Activated gamma-delta T cell treated with anti-CD3 and anti-CD28 coated beads, Interleukin-2, amount 50 U/mL, for 16 hours (primary cell): ENCODE data around the gene PARP16.
"Not testable (repeated sequence)": the region's sequence is repeated elsewhere in the genome, so short reads cannot be mapped to it uniquely, and the experiment has no call there.

Experiments
- DNase-seq: peaks from one replicate; pipeline ENCODE4 v3.0.0-alpha.2; 2020; ENCODE audit warnings: low read depth

PARP16 gene

DNA sequence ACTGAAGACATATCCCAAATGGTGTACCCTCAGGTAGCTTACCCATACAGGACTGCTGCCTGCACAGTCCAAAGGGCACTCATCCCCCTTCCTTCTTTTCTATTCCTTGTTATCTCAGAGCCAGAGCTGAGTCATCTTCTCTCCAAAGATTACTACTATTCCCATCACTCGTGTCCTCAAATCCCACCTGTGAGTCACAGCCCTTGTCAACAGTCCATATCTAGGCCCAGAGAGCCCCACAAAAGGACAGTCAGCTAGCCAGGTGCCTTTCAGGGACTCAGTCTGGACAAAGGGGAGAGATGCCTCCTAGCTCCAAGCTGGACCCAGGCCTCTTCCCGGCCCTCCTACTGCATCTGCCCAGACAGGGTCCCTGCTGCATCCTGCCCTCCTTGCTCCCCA, 11.0 kb downstream of the PARP16 start:
- DNase-seq: no peak

DNA sequence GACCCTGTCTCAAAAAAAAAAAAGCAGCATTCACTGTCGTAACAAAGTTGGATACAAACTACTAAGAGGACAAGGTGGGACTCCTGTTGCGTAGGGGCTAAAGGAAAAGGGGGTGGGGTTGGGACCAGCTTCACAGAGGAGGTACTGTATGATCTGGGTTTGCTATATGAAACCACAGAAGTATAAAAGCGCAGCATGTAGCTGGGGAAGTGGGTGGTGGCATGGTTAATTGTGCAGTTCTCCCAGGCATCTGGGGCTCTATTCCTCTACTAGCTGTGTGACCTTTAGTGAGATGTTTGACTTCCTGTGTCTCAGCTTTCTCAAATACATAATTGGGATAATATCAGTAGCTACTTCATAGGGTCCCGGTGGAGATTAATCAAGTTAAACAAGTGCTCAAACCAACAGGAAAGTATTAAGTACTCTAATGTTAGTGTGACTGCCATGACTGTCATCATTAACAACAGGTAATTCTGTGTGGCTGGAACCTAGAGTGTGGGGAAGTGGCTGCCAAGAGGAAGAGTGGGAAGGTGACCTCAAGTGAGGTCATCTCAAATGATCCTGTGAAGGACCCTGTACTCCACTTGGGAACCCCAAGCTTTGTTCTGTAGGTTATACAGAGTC, 11.5 kb downstream of the PARP16 start:
- DNase-seq: no peak

DNA sequence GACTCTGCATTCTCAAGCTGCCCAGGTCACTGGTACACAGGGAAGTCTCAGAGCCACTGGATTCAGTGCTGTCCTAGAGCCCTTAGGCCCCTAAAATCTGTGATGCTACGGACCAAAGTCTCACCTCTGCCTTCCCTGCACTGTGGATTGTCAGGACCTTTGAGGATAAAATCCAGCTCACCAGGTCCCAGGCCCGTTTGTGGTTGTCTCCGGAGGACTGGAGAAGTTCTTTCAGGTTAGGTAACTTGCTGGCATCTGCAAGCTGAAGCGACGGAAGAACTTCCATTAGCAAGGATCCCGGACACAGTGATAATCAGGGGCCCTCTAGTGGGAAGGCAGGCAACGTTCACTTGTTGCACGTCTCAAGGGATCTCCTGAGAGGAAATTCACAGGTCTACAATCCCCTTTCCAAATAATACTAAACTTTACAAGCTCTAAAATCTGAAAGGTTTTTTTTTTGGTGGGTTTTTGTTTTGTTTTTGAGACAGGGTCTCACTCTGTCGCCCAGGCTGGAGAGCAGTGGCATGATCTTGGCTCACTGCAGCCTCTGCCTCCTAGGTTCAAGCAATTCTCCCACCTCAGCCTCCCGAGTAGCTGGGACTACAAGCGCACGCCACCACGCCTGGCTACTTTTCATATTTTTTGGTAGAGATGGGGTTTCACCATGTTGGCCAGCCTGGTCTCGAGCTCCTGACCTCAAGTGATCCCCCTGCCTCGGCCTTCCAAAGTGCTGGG, 15.7 kb downstream of the PARP16 start:
- DNase-seq: not testable (repeated sequence)

DNA sequence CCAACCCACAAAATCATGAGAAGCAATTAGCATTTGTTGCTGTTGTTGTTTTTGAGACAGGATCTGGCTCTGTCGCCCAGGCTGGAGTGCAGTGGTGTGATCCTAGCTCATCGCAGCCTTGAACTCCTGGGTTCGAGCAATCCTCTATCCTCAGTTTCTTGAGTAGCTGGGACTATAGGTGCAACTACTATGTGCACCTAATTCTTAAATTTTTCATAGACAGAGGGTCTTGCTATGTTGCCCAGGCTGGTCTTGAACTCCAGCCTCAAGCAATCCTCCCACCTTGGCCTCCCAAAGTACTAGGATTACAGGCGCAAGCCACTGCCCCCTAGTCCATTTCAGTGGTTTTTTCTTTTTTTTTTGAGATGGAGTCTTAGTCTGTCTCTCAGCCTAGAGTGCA, 18.3 kb downstream of the PARP16 start:
- DNase-seq: no peak

DNA sequence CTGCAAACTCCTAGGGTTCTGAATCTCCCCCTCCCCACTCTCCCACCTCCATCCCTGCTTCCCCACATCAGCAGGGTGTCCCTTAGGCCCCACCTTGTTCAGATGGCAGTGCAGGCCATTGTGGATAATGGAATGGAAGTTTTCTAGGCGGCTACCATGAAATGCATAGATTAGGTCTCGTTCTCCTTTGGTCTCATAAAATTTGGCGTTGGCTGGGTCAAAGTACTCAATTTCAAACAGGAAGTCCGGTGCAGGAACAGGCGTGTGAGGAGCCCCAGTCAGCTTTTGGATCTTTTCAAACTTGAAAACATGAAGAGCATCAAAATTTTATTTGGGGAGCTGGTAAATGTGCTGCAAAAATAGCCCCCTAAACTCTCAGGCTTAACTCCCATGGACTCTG, 20.2 kb downstream of the PARP16 start:
- DNase-seq: no peak

DNA sequence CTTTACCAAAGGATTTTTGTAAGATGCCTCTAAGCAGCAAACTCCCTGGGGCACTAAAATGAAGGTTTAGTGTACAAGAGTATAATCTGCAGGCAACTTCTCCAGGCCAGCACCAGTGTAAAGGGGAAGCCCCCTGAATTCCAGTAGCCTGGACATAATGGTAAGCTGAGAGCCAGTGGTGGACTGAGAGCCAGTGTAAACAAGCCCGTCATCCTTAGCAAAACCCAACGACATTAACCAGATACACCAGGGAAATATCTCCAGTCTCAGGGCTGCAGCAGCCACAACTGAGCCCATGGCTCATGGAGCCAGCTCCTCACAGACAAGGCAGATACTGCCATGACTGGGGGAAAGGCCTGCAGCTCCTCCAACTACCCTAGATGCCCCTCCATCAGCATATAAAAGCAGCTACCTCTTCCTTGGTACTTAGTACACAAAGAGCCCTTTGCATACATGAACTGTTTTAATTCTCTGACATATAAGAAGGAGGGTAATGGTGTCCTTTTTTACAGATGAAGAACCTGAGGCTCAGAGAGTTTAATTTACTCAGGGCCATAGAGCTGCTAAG, 21.7 kb downstream of the PARP16 start:
- no peak for DNase-seq

DNA sequence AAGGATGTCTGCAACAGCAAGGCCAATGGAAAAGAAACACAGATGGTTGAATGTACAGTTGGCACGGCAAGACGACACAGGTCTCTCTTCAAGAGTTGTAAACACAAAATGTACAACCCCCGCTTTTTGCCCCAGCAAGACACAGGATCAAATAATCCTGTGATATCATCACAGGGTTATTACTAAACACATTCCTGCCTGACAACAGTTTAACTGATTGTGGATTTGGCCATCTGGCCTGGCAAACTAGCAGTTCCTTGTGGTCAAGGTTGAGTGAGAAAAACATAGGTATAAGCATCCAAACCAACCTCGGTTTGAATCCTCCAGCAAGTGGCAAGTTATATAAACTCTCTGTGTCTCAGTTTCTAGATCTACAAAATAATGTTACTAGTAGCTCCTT, 23.4 kb downstream of the PARP16 start:
- DNase-seq: no peak

DNA sequence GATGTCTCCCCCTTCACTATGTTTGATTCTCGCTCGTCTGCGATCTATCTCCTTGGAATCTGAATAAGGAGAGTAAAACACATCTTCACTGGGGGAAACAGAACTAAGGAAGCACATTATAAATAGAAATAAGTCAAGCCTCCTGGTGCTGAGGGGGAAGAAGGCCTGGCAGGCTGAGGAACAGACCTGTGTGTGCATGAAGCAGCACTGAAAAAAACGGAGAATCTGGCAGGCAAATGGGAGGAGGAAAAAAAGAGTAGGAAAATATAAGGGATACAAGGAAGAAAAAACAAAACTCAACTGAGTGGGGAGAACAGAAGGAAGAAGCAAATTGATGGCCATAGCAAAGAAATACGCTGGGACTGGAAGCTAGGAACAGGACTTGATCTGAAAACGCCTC, 25.7 kb downstream of the PARP16 start:
- no peak for DNase-seq

DNA sequence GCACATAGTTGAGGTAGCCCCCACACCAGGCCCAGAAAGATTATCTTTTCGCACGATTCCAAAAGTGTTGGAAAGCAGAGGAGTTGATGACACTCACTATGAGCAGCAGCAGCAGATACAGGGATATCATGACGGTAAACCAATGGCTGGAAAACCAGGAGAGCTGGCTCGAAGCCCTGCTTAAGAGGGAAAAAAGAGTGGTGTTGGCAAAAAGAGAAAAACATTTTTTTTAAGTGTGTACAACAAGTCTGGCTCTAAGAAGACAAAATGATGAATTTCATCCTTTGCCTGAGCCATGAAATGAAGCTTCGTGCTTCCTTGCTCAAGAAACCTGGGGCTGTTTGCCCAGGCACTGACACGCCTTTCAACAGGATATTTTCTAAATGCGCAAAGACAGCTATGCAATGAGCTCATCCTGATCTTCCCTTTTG, 27.3 kb downstream of the PARP16 start:
- DNase-seq: no peak

DNA sequence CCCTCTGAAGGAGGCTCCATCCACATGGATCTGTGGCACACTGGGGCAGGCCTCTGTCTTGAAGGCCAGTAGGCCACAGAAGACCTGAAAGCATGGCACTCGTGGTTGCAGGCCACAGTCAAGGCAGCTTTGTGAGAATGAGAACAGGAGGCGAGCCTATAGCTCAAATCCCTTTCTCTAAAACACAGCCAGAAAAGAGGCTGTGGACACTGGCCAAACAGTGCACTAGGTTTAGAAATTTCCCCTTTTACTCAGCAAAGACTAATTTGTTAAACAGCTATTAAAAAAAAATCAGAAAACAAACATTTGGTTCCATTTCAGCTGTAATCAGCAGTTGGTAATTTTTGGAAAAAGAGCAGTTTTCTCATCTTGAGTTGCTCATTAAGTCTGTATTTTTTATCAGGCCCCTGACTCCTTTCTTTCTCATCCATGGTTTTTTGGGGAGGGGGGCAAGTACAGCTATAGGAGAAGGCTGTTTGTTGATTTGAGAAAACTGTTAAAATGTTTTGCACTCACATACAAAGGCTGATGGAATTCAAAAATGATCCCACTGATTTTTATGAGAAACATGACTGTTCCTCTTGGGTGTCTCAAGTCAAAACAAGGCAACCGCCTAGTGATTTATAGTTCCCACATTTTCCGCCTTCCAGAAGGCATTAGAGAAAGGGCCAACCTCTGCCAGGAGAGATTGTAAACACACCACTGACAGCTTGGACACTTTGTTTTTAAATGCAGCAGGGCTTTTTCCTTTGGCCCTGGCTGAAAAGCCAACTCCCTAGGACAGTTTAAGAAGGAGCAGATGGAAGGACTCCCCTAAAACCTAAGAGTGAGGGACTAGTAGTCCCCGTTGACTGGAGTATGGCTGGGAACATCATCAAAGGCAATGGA, 28.1 kb downstream of the PARP16 start:
- no peak for DNase-seq

DNA sequence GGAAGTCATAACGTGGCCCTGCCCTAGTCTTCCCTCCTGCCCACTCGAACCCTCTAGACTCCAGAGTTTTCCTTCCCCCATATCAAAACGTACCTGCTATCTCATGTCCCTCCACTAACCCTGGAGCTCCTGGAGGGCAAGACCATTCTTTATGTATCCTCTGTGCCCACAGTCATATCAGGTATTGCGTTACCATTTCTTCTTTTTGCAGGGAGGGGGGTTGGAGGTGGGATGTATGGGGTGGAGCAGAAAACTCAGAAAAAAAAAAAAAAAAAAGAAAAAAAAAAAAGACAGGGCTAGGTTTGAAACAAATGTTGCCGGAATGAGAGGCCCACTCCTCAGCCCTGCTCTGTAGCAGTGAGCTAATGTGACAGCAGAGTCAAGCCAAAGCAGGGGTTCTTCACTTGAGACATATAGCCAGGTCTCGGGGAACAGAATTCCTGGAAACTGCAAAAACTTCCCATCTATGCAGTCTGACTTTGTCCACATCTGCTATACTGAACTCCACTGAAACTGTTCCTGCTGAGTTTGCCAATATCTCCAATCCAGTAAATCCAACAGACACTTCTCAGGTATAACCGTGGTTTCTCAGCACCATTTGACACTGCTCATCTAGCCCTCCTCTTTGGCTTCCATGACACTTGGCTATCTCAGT, 31.1 kb downstream of the PARP16 start:
- DNase-seq: no peak

DNA sequence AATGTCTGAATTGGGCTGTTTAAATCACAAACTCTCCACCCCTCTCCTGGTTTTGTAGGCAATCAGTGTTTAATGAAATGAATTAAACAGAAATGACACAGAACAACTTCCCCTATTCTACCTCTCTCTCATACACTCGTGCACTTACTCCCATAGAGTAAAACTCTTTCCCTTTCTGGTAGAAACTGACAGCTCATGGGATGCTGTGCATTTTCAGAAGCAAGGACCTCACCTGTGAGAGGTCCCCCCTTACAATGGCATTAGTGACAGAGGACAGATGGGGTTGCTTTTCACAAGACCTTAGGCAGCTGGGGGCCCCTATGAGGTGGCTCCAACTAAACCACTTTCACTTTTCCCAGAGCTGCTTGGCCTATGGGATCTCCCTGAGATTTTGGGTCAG, 31.9 kb downstream of the PARP16 start:
- no peak for DNase-seq

DNA sequence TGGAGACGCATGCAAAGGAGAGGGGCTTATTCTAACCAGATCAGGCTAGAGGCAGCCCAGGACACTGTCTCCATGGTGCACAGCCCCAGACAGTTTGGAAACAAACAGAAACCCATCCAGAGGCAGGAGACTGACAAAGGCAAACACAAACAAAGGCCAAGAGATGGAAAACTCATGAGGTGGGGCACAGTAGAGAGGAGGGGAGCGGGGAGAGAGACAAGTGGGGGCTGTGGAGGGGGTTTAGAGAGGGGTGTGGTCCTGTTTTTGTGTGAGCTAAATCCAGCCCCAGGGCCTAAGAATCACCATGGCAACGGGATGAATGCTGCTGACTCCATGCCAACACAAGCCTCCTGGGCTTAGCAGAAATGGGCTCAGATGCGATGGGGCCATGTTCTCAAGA, 32.3 kb downstream of the PARP16 start:
- no peak for DNase-seq

DNA sequence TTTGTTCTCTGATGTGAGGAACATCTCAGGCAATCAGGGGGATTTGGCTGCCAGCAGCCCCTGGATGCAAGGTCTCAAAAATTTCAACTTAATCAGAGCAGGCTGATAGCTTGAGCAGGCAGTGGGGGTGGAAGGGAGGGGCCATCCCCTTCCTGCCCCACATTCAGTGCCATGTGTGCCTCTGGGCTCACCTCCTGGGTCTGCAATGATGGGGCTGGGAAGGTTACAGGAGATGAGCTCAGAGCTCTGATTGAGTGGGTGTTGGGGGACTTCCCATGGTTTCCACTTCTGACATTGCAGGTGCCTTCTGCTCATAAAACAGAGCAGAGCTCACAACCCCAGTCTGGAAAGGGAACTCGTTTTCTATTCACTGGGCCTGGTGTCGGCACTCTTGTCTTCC, 37.0 kb downstream of the PARP16 start:
- peak; percentile 18 for DNase-seq

DNA sequence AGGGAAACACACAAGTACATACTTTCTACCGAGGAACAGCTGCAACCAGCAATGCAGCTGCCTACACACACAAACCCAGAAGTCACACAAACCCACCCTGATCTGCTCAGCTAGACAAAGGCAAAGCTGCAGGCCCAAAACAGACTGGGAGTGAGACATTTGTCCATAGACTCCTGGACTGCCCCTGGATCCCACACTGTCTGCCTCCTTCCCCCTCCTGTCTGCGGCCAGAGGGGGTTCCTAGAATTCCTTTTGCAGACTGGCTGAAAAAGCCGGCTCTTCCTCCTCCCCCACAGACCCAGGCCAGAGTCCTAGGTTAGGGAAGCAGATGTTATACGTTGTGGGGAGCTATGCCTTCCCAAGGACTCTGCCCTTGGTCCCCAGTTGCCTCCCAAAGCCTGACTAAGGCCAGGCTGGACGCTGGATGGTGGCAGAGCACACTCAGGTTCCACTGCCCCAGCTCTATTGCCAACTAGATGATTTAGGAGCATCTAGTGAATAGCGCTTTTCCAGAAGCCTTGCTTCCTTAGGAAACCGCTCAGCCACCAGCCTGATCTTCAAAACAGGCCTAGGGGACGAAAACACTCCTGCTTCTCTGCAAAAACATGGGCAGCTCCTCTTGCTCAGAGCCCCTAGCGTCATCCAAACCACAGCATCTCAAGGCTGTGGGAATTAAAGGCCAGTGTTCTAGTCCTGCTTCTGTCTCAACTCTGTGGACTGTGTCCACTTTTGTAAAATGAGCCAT, 38.0 kb downstream of the PARP16 start:
- DNase-seq: no peak

DNA sequence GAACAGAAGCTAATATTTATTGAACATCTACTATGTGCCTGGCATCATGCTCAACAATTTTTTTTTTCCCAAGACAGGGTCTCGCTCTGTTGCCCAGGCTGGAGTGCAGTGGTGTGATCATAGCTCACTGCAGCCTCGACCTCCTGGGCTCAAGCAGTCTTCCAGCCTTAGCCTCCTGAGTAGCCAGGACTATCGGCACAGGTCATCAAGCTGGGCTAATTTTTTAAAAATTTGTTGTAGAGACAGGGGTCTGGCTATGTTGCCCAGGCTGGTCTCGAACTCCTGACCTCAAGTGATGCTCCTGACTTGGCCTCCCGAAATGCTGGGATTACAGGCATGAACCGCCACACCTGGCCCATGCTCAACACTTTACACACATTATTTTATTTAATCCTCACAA, 39.7 kb downstream of the PARP16 start:
- DNase-seq: no peak

DNA sequence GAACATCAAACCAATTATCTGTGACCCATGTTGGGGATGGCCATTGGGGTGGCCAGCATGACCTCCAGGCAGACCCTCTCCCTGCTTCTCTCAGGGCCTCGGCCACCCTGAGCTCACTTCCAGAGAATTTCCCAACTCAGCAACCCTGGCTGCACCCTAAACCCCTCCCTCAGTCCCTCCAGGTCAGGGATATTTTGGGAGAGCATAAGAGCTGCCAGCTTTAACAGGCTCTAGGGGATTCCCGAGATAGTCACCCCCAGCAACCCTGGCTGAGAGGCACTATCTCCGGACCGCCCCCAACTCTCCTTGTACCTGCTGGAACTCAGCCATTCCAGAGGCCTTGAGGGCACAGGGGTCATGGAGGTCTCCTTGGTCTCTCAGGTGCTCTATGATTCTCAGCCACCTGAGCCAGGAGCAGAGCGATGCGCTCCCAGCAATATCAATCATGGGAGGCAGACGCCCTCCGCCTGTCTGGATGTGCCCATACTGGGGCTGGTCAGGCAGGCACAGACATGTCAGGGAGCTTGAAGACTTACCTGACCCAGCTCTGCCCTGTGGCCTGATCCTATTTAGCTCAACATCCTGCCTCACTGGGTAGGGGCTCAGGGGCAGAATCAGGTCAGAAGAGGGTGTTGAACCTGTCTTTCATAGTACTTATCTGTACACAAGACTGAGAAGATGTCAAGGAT, 40.5 kb downstream of the PARP16 start:
- DNase-seq: no peak

DNA sequence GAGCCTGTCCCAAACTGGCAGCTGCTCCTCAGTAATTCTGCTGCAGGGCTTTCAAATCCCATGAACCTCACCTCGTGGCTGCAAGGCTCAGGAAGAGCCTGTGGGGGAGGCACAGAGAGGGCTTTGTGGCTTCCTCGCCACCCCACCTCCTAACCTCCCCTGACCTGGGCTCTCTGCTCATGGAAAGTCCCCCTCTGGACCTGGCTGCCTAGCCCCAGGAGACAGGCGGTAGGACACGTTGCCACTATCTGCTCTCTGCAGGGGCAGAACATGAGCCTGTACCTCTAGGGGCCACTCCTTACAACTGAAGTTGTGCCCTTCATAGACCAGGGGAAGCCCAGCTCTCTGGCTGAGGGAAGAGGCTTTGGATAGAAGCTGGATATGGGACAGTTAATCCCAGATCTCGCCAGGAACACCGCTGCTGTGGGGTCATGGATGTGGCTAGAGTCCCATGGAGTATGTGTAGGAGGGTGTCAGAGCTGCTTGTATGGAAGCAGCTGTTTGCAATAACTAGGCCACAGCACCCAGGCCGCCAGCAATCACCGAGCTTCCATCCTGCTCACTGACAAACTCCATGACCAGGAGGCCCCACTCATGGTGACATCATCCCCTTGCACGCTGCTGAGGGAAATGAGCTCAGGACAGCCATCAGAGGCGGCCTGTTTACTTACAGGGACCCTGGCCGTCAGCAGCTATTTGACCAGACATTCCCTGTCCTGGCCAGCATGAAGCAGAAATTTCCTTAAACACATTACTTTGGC, 41.4 kb downstream of the PARP16 start:
- DNase-seq: no peak

DNA sequence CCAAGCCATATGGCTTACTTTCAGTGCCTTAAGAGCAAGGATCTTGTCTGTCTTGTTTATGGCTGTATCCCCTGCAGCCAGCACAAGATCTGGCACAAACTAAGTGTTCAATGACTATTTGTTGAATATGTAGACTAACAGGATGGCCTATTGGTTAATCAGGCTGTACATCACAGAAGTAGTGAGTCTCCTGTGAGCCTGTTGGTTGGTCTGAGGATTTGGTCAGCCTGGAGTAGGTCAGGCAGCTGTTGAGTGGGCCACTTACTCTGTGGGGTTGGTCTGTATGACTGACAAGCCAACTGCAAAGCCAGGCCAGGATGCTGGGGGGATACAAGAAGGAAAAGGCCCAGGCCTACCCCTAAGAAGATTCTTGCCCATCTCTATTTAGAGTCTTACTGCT, 42.0 kb downstream of the PARP16 start:
- no peak for DNase-seq

DNA sequence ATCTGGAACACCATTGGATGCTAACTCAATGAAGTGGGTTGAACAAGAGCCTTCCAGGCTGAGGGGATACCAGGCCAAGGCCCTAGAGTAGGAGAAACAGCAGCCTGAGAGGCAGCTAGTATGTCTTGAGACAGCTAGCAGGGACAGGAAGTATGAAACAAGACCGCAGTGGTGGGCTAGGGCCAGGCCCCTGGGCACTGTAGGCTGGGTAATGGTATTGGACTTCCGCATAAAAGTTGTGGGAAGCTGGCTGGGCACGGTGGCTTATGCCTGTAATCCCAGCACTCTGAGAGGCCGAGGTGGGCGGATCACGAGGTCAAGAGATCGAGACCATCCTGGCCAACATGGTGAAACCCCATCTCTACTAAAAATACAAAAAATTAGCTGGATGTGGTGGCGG, 50.2 kb downstream of the PARP16 start:
- not testable (repeated sequence) for DNase-seq
